ENCODE results near the gene FTH1. TPM values are rescaled to one million over a fixed set of nuclear protein-coding genes. Genes with fewer than 3 reads are reported as not detected.

Gene FTH1
- total and polyA plus RNA-seq, 2 of the 13 experiments (the other 11 are each of a cell fraction or from before 2014, with no cell fraction given) = 607 to 760 TPM

GRCh38 chr11:61958590-61958989, 8.8 kb downstream of the FTH1 start:
- no peak for ATAC-seq

More at GRCh38 chr11:61958590-61958989, 8.8 kb downstream of the FTH1 start:
- Histone ChIP-seq H3K4me2 (ENCODE audit: low read depth, low read length) (no peak overlapping the region), H3K36me3 (replicated peaks in 1 of 2; ENCODE audit: control insufficient read depth in 1 of 2, insufficient read depth in 2 of 2, low read length in 2 of 2) (no peaks in the 10 kb centered on the region), H4K20me1 (ENCODE audit: insufficient read depth, low read length) (peaks cover 5% of the 10 kb centered on the region; the same call in 1 of the 2 replicates), H3K4me1 (ENCODE audit: insufficient read depth, low read length) (peaks cover 47% of the 10 kb centered on the region), H3K79me2 (ENCODE audit: insufficient read depth, low read length) (no peaks in the 10 kb centered on the region), H3K9ac (ENCODE audit: insufficient read depth, low read depth, low read length) (no peak overlapping the region), H3K27me3 (ENCODE audit: control insufficient read depth in 1 of 2, insufficient read depth in 2 of 2, low read length in 2 of 2) (no peaks in the 10 kb centered on the region), H3K27ac (ENCODE audit: extremely low read length, insufficient read depth, low read length) (no peak overlapping the region), H3K9me3 (ENCODE audit: low read length) (no peaks in the 10 kb centered on the region), H3K4me3 (replicated peaks in 1 of 3; ENCODE audit: insufficient read depth in 1 of 3, low read depth in 2 of 3, low read length in 3 of 3) (no peak overlapping the region), H2AFZ (ENCODE audit: low read length) (no peak overlapping the region)
- TF ChIP-seq ZNF251 (CRISPR knock-in tag; IDR thresholded peaks at IDR 0.05) = no peak
- no peak for TF ChIP-seq RBFOX2 (IDR thresholded peaks at IDR 0.05; ENCODE audit: low read depth, low read length)
- TF ChIP-seq ZKSCAN5 (CRISPR knock-in tag; IDR thresholded peaks at IDR 0.05) = no peak
- TF ChIP-seq SALL1 (CRISPR knock-in tag; IDR thresholded peaks at IDR 0.05) = no peak
- TF ChIP-seq FOXO1 (CRISPR knock-in tag; IDR thresholded peaks at IDR 0.05) = no peak
- no peak for TF ChIP-seq KAT8 (CRISPR knock-in tag; IDR thresholded peaks at IDR 0.05)
- no peak for TF ChIP-seq UBTF (CRISPR knock-in tag; IDR thresholded peaks at IDR 0.05)
- TF ChIP-seq SMARCE1 (IDR thresholded peaks at IDR 0.05; ENCODE audit: borderline replicate concordance) = no peak
- TF ChIP-seq ZNF790 (CRISPR knock-in tag; IDR thresholded peaks at IDR 0.05; ENCODE audit: borderline replicate concordance) = no peak
- no peak for TF ChIP-seq CREBL2 (CRISPR knock-in tag; IDR thresholded peaks at IDR 0.05; ENCODE audit: borderline replicate concordance)
- TF ChIP-seq AGO2 (optimal IDR thresholded peaks at IDR 0.05; ENCODE audit: low read depth, low read length) = no peak
- TF ChIP-seq NCOA1 (CRISPR knock-in tag; IDR thresholded peaks at IDR 0.05) = no peak
- TF ChIP-seq GTF2F1 (IDR thresholded peaks at IDR 0.05; ENCODE audit: low read length) = no peak
- TF ChIP-seq MLLT10 (CRISPR knock-in tag; IDR thresholded peaks at IDR 0.05) = no peak
- no peak for TF ChIP-seq TFDP2 (CRISPR knock-in tag; IDR thresholded peaks at IDR 0.05)
- no peak for TF ChIP-seq ZSCAN29 (CRISPR knock-in tag; conservative IDR thresholded peaks at IDR 0.05)
- TF ChIP-seq, protein P1, sequence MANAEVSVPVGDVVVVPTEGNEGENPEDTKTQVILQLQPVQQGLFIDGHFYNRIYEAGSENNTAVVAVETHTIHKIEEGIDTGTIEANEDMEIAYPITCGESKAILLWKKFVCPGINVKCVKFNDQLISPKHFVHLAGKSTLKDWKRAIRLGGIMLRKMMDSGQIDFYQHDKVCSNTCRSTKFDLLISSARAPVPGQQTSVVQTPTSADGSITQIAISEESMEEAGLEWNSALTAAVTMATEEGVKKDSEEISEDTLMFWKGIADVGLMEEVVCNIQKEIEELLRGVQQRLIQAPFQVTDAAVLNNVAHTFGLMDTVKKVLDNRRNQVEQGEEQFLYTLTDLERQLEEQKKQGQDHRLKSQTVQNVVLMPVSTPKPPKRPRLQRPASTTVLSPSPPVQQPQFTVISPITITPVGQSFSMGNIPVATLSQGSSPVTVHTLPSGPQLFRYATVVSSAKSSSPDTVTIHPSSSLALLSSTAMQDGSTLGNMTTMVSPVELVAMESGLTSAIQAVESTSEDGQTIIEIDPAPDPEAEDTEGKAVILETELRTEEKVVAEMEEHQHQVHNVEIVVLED (CRISPR knock-in tag; IDR thresholded peaks at IDR 0.05; ENCODE audit: borderline replicate concordance) = no peak
- no peak for TF ChIP-seq YEATS2 (CRISPR knock-in tag; IDR thresholded peaks at IDR 0.05; ENCODE audit: borderline replicate concordance)
- TF ChIP-seq MBNL3 (CRISPR knock-in tag; conservative IDR thresholded peaks at IDR 0.05) = no peak
- no TSS peak for BruUV-seq (replicated peaks)
- FAIRE-seq (no peak), DNase-seq (ENCODE audit: low spot score) (no peak)
- WGBS (ENCODE audit: low lambda C conversion rate) = 52% methylated on average over 3 of the region's 3 CpGs
- in situ Hi-C loops (cut with HindIII; ENCODE audit: extremely low pct_ligation_motif_present, low pct_unique_long_range_greater_than_20kb) = no loop called here
- intact Hi-C loops (cut with micrococcal nuclease; ENCODE audit: unreplicated experiment) = no loop called here
- POLR2A ChIA-PET = interaction anchor here (0.6 to 6.1 kb wide), 4 partner anchors 8 to 15 kb away, joined by 3 to 99 read pairs (median 6); partner anchors contain the start of genes BEST1 and FTH1
- CTCF ChIA-PET (ENCODE audit: low intra/inter-chr PET ratio, low total read pairs) = no interaction called here

Data from HepG2 (cell line).